HEK293 (cell line): ENCODE measurements around the gene PPP1R3E.

Experiments
- AEBP2 ChIP-seq: fragments of 450-650 bp; formaldehyde crosslinking; IDR thresholded peaks from 2 replicates; pipeline ENCODE4 v1.5.1; 2016; ENCODE audit warnings: missing biosample characterization, missing genetic modification characterization, borderline replicate concordance
- ATF2 ChIP-seq: fragments of 450-650 bp; formaldehyde crosslinking; IDR thresholded peaks from 2 replicates; pipeline ENCODE4 v1.5.1; 2016; ENCODE audit warnings: missing biosample characterization, missing genetic modification characterization, low read depth
- CTCF ChIP-seq: fragments of 450-650 bp; formaldehyde crosslinking; IDR thresholded peaks from 2 replicates; pipeline ENCODE4 v1.5.1; 2016; ENCODE audit warnings: missing biosample characterization, missing genetic modification characterization
- YY1 ChIP-seq: fragments of 450-650 bp; formaldehyde crosslinking; IDR thresholded peaks from 2 replicates; pipeline ENCODE4 v1.5.1; 2018; ENCODE audit warnings: missing biosample characterization, missing genetic modification characterization
- ZBTB48 ChIP-seq: fragments of 450-650 bp; formaldehyde crosslinking; IDR thresholded peaks from 2 replicates; pipeline ENCODE4 v1.5.1; 2016; ENCODE audit warnings: missing biosample characterization, missing genetic modification characterization
- ZBTB49 ChIP-seq: fragments of 450-650 bp; formaldehyde crosslinking; IDR thresholded peaks from 2 replicates; pipeline ENCODE4 v1.5.1; 2016; ENCODE audit warnings: missing biosample characterization, missing genetic modification characterization, low read depth
- ZBTB7A ChIP-seq: fragments of 450-650 bp; formaldehyde crosslinking; IDR thresholded peaks from 2 replicates; pipeline ENCODE4 v1.5.1; 2016; ENCODE audit warnings: low read depth, missing biosample characterization, missing genetic modification characterization
- ZBTB8A ChIP-seq: fragments of 450-650 bp; formaldehyde crosslinking; IDR thresholded peaks from 2 replicates; pipeline ENCODE4 v1.5.1; 2016; ENCODE audit warnings: missing biosample characterization, missing genetic modification characterization
- ZNF157 ChIP-seq: fragments of 450-650 bp; formaldehyde crosslinking; IDR thresholded peaks from 2 replicates; pipeline ENCODE4 v1.5.1; 2016; ENCODE audit warnings: missing biosample characterization, missing genetic modification characterization
- ZNF292 ChIP-seq: fragments of 450-650 bp; formaldehyde crosslinking; IDR thresholded peaks from 2 replicates; pipeline ENCODE4 v1.5.1; 2016; ENCODE audit warnings: low read depth, missing biosample characterization, missing genetic modification characterization, borderline replicate concordance
- ZNF555 ChIP-seq: fragments of 450-650 bp; formaldehyde crosslinking; conservative IDR thresholded peaks from 2 replicates; pipeline ENCODE4 v1.5.1; 2017; ENCODE audit warnings: missing biosample characterization, mild to moderate bottlenecking, missing genetic modification characterization, inconsistent platforms

GRCh38 chr14:23252420-23253333 is 50.0 kb downstream of the PPP1R3E start:
- no peak for TF ChIP-seq ZBTB7A (tag by site-specific recombination)
- no peak for TF ChIP-seq ZBTB49 (tag by site-specific recombination)
- no peak for TF ChIP-seq CTCF (tag by site-specific recombination)
- no peak for TF ChIP-seq YY1 (tag by site-specific recombination)
- TF ChIP-seq ZNF555 (tag by site-specific recombination), result no peak
- TF ChIP-seq ZNF292, result no peak
- TF ChIP-seq ATF2, result no peak
- no peak for TF ChIP-seq ZNF157 (tag by site-specific recombination)
- TF ChIP-seq ZBTB8A (tag by site-specific recombination), result no peak
- TF ChIP-seq AEBP2 (tag by site-specific recombination), result no peak
- no peak for TF ChIP-seq ZBTB48
